ENCODE measurements around the gene DCXR. TPM values are rescaled to one million over a fixed set of nuclear protein-coding genes. Genes with fewer than 3 reads are reported as not detected.

The DCXR gene
- total and polyA plus RNA-seq, 2 of the 13 experiments (the other 11 are each of a cell fraction or from before 2014, with no cell fraction given) = 287 to 311 TPM

DNA sequence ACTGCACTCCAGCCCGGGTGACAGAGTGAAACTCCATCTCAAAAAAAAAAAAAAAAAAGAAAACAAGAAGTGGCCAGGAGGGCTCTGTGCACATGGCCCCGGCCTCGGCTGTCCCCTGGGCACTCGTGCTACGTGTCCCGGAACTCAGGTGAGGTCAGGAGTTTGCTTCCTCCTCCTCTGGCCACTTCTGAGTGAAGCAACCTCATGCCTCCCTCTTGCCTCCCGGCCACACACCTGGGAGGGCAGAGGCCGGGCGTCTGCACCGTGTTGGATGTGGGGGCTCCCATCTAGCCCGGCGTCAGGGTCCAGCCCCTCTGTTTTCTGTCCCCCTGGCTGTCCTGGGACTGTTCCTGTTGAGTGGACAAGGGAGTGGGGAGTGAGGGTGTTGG lies 37.9 kb downstream of the DCXR start (continued):
- TF ChIP-seq NFKBIZ (CRISPR knock-in tag; IDR thresholded peaks at IDR 0.05) = no peak; the same call in 1 of the 2 replicates
- TF ChIP-seq ZNF749 (CRISPR knock-in tag; IDR thresholded peaks at IDR 0.05; ENCODE audit: borderline replicate concordance) = 0 out of 2 replicates have a peak, but pooled peaks have one; percentile 42
- TF ChIP-seq, protein P1, sequence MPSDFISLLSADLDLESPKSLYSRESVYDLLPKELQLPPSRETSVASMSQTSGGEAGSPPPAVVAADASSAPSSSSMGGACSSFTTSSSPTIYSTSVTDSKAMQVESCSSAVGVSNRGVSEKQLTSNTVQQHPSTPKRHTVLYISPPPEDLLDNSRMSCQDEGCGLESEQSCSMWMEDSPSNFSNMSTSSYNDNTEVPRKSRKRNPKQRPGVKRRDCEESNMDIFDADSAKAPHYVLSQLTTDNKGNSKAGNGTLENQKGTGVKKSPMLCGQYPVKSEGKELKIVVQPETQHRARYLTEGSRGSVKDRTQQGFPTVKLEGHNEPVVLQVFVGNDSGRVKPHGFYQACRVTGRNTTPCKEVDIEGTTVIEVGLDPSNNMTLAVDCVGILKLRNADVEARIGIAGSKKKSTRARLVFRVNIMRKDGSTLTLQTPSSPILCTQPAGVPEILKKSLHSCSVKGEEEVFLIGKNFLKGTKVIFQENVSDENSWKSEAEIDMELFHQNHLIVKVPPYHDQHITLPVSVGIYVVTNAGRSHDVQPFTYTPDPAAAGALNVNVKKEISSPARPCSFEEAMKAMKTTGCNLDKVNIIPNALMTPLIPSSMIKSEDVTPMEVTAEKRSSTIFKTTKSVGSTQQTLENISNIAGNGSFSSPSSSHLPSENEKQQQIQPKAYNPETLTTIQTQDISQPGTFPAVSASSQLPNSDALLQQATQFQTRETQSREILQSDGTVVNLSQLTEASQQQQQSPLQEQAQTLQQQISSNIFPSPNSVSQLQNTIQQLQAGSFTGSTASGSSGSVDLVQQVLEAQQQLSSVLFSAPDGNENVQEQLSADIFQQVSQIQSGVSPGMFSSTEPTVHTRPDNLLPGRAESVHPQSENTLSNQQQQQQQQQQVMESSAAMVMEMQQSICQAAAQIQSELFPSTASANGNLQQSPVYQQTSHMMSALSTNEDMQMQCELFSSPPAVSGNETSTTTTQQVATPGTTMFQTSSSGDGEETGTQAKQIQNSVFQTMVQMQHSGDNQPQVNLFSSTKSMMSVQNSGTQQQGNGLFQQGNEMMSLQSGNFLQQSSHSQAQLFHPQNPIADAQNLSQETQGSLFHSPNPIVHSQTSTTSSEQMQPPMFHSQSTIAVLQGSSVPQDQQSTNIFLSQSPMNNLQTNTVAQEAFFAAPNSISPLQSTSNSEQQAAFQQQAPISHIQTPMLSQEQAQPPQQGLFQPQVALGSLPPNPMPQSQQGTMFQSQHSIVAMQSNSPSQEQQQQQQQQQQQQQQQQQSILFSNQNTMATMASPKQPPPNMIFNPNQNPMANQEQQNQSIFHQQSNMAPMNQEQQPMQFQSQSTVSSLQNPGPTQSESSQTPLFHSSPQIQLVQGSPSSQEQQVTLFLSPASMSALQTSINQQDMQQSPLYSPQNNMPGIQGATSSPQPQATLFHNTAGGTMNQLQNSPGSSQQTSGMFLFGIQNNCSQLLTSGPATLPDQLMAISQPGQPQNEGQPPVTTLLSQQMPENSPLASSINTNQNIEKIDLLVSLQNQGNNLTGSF (CRISPR knock-in tag; IDR thresholded peaks at IDR 0.05) = no peak
- TF ChIP-seq HNF4G (IDR thresholded peaks at IDR 0.05; ENCODE audit: borderline replicate concordance, low read depth, low read length) = no peak
- no peak for TF ChIP-seq HNF4G (CRISPR knock-in tag; IDR thresholded peaks at IDR 0.05; ENCODE audit: borderline replicate concordance, low read depth)
- TF ChIP-seq, protein P2, sequence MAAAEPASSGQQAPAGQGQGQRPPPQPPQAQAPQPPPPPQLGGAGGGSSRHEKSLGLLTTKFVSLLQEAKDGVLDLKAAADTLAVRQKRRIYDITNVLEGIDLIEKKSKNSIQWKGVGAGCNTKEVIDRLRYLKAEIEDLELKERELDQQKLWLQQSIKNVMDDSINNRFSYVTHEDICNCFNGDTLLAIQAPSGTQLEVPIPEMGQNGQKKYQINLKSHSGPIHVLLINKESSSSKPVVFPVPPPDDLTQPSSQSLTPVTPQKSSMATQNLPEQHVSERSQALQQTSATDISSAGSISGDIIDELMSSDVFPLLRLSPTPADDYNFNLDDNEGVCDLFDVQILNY (CRISPR knock-in tag; conservative IDR thresholded peaks at IDR 0.05) = no peak
- TF ChIP-seq ZNF30 (CRISPR knock-in tag; IDR thresholded peaks at IDR 0.05) = no peak
- TF ChIP-seq SP140L (CRISPR knock-in tag; IDR thresholded peaks at IDR 0.05; ENCODE audit: borderline replicate concordance) = no peak
- peak; percentile 43; the same call in 1 of the 2 replicates for TF ChIP-seq ZNF441 (CRISPR knock-in tag; IDR thresholded peaks at IDR 0.05; ENCODE audit: borderline replicate concordance)
- TF ChIP-seq ZXDC (CRISPR knock-in tag; IDR thresholded peaks at IDR 0.05) = no peak
- TF ChIP-seq NFE2L2 (IDR thresholded peaks at IDR 0.05; ENCODE audit: low read length) = no peak
- peak; percentile 87 for TF ChIP-seq RARA (CRISPR knock-in tag; IDR thresholded peaks at IDR 0.05)
- no peak for TF ChIP-seq ZNF569 (CRISPR knock-in tag; IDR thresholded peaks at IDR 0.05; ENCODE audit: borderline replicate concordance)
- peak; percentile 22; the same call in 1 of the 2 replicates for TF ChIP-seq FOSL2 (CRISPR knock-in tag; IDR thresholded peaks at IDR 0.05)
- TF ChIP-seq ZNF574 (CRISPR knock-in tag; IDR thresholded peaks at IDR 0.05) = 0 out of 2 replicates have a peak, but pooled peaks have one; percentile 14
- TF ChIP-seq TFDP1 (CRISPR knock-in tag; IDR thresholded peaks at IDR 0.05; ENCODE audit: borderline replicate concordance) = peak; percentile 88; the same call in 1 of the 2 replicates
